Measurements from ENCODE around the gene GPR33.

GRCh38 chr14:31445703-31446102, 42.1 kb downstream of the GPR33 start:
- TF ChIP-seq, protein P1, sequence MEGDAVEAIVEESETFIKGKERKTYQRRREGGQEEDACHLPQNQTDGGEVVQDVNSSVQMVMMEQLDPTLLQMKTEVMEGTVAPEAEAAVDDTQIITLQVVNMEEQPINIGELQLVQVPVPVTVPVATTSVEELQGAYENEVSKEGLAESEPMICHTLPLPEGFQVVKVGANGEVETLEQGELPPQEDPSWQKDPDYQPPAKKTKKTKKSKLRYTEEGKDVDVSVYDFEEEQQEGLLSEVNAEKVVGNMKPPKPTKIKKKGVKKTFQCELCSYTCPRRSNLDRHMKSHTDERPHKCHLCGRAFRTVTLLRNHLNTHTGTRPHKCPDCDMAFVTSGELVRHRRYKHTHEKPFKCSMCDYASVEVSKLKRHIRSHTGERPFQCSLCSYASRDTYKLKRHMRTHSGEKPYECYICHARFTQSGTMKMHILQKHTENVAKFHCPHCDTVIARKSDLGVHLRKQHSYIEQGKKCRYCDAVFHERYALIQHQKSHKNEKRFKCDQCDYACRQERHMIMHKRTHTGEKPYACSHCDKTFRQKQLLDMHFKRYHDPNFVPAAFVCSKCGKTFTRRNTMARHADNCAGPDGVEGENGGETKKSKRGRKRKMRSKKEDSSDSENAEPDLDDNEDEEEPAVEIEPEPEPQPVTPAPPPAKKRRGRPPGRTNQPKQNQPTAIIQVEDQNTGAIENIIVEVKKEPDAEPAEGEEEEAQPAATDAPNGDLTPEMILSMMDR (IDR thresholded peaks at IDR 0.05): no peak
- TF ChIP-seq POLR2AphosphoS5 (IDR thresholded peaks at IDR 0.05; ENCODE audit: low read depth, low read length): no peak
- TF ChIP-seq MXI1 (IDR thresholded peaks at IDR 0.05; ENCODE audit: low read depth, low read length): no peak
- TF ChIP-seq USF1 (IDR thresholded peaks at IDR 0.05; ENCODE audit: borderline replicate concordance, low read depth): no peak
- TF ChIP-seq ZBTB33 (IDR thresholded peaks at IDR 0.05; ENCODE audit: borderline replicate concordance, low read depth): no peak
- TF ChIP-seq TEAD4 (IDR thresholded peaks at IDR 0.05; ENCODE audit: borderline replicate concordance, insufficient read depth): no peak
- no peak for TF ChIP-seq NRF1 (IDR thresholded peaks at IDR 0.05; ENCODE audit: low read depth, low read length)
- TF ChIP-seq TAF1 (IDR thresholded peaks at IDR 0.05; ENCODE audit: borderline replicate concordance, low read depth, low read length): no peak
- no peak for TF ChIP-seq EP300 (IDR thresholded peaks at IDR 0.05; ENCODE audit: borderline replicate concordance in 1 of 2, low read depth in 1 of 2, low read length in 1 of 2)
- TF ChIP-seq RAD21 (IDR thresholded peaks at IDR 0.05; ENCODE audit: low read length): no peak
- TF ChIP-seq FOXJ3 (CRISPR knock-in tag; IDR thresholded peaks at IDR 0.05): no peak
